ENCODE results near the gene TNFRSF21. TPM values are rescaled to one million over a fixed set of nuclear protein-coding genes. Genes with fewer than 3 reads are reported as not detected.
A peak's percentile ranks its signal among the peaks of the same experiment; 100 is the strongest.

Gene TNFRSF21
- total RNA-seq, 1 donor from 2014 or later, result 1.8 TPM

DNA sequence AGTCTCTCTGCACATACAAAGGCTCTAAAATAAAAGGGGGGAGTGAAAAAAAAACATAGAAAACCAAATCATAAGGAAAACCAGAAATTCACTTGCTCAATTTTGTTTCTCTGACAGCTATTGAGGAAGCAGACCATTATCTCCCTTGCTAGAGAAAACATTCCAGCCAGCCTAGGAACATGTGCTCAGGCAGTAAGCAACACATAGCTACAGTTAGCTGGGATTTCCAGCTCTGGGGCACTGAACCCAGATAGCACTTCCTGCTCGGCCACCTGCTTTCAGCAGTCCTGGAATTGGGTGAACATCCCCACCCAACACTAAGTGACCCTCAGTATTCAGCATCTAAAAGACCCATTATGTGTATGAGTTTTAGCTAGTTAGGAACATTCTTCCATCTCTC, 61.3 kb downstream of the TNFRSF21 start:
- no peak for DNase-seq (ENCODE audit: low spot score in 2 of 2)
- intact Hi-C loops (cut with DNase I), result no loop called here
- Histone ChIP-seq H3K36me3 (no peaks in the 10 kb centered on the region), H3K9me3 (no peaks in the 10 kb centered on the region), H3K27me3 (no peaks in the 10 kb centered on the region), H3K4me3 (no peak overlapping the region), H3K27ac (no peak overlapping the region), H3K4me1 (no peaks in the 10 kb centered on the region)
- TF ChIP-seq CTCF (IDR thresholded peaks at IDR 0.05), result no peak

DNA sequence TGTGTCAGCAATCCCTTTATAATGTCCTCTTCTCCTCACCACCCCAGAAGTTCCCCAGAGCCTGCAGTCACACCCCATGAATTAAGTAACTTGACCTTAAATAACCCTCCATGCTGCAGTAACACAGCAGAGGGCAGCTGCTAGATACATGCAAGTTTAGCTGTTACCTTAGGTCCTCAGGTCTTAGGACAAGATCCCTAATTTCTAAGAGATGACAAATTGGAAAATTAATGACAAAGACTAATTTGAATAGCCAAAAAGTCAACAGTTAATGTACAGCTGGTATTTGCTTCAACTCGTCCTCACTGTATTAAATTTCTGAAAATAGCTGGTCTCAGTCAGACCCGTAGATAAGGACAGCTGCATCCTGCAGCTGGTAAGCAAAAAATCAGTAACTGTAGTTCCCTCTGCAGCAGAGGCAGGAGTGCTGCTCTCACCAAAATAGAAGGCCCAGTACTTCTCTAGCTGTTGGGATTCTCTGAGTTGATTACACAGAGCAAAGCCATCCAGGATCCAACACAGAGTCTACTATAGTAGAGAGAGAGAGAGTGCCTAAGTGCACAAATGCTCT, 62.4 kb downstream of the TNFRSF21 start:
- no peaks in the 10 kb centered on the region for H3K36me3 ChIP-seq
- H3K4me3 ChIP-seq, result no peak overlapping the region
- no peaks in the 10 kb centered on the region for H3K9me3 ChIP-seq
- H3K4me1 ChIP-seq, result no peaks in the 10 kb centered on the region
- H3K27ac ChIP-seq, result no peak overlapping the region
- H3K27me3 ChIP-seq, result no peaks in the 10 kb centered on the region
- intact Hi-C loops (cut with DNase I), result no loop called here
- DNase-seq (ENCODE audit: low spot score in 2 of 2), result no peak
- TF ChIP-seq CTCF (IDR thresholded peaks at IDR 0.05), result no peak

- Histone ChIP-seq H3K27me3 (no peaks in the 10 kb centered on the region), H3K9me3 (no peaks in the 10 kb centered on the region), H3K36me3 (no peaks in the 10 kb centered on the region), H3K4me1 (no peaks in the 10 kb centered on the region), H3K27ac (no peak overlapping the region), H3K4me3 (no peak overlapping the region)
- intact Hi-C loops (cut with DNase I), result no loop called here
- TF ChIP-seq CTCF (IDR thresholded peaks at IDR 0.05), result no peak
- DNase-seq (ENCODE audit: low spot score in 2 of 2), result no peak
These were observed 63.2 kb downstream of the TNFRSF21 start for GRCh38 chr6:47246551-47246950.

GRCh38 chr6:47245745-47246371, 63.8 kb downstream of the TNFRSF21 start:
- intact Hi-C loops (cut with DNase I), result no loop called here
- Histone ChIP-seq H3K27me3 (no peaks in the 10 kb centered on the region), H3K4me3 (no peak overlapping the region), H3K9me3 (no peaks in the 10 kb centered on the region), H3K36me3 (no peaks in the 10 kb centered on the region), H3K4me1 (no peaks in the 10 kb centered on the region), H3K27ac (no peak overlapping the region)
- DNase-seq (ENCODE audit: low spot score in 2 of 2), result no peak
- no peak for TF ChIP-seq CTCF (IDR thresholded peaks at IDR 0.05)

- peak; percentile 59 to 86 for DNase-seq (ENCODE audit: low spot score in 2 of 2)
- H3K27ac ChIP-seq, result no peak overlapping the region
- no peak overlapping the region for H3K4me3 ChIP-seq
- no peaks in the 10 kb centered on the region for H3K4me1 ChIP-seq
- H3K36me3 ChIP-seq, result no peaks in the 10 kb centered on the region
- no peak for TF ChIP-seq CTCF (IDR thresholded peaks at IDR 0.05)
- no peaks in the 10 kb centered on the region for H3K9me3 ChIP-seq
- intact Hi-C loops (cut with DNase I), result no loop called here
- H3K27me3 ChIP-seq, result no peaks in the 10 kb centered on the region
These were observed 67.0 kb downstream of the TNFRSF21 start for GRCh38 chr6:47242483-47243386.

Data from ascending aorta (tissue), 2 donors.